Activated CD4-positive, alpha-beta T cell treated with anti-CD3 and anti-CD28 coated beads, Interleukin-10, Interleukin-2, amounts not matched to agents 100 ng/mL and 50 ng/mL, durations not matched to agents 16 hours and 8 hours (primary cell): ENCODE results near the gene TPST1.
"Not testable (repeated sequence)": the region's sequence is repeated elsewhere in the genome, so short reads cannot be mapped to it uniquely, and the experiment has no call there.

ENCODE experiments used
- DNase-seq: peaks from one replicate; pipeline ENCODE4 v3.0.0-alpha.2; 2020

TPST1 gene

GRCh38 chr7:66301249-66301648 lies 96.1 kb downstream of the TPST1 start:
- DNase-seq: no peak

DNA sequence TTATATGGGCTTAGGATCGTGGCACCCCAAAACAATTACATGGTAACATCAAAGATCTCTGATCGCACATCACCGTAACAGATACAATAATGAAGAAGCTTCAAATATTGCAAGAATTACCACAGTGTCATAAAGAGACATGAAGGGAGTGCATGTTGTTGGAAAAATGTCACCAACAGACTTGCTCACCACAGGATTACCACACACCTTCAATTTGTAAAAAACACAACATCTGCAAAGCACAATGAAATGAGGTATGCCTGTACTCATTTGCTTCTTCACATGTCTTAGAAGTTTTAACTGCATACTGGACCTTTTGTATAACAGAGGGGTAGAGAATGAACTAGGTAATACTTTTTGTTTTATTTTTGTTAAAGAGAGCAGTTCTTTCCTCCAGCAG lies 96.6 kb downstream of the TPST1 start:
- DNase-seq: no peak

DNA sequence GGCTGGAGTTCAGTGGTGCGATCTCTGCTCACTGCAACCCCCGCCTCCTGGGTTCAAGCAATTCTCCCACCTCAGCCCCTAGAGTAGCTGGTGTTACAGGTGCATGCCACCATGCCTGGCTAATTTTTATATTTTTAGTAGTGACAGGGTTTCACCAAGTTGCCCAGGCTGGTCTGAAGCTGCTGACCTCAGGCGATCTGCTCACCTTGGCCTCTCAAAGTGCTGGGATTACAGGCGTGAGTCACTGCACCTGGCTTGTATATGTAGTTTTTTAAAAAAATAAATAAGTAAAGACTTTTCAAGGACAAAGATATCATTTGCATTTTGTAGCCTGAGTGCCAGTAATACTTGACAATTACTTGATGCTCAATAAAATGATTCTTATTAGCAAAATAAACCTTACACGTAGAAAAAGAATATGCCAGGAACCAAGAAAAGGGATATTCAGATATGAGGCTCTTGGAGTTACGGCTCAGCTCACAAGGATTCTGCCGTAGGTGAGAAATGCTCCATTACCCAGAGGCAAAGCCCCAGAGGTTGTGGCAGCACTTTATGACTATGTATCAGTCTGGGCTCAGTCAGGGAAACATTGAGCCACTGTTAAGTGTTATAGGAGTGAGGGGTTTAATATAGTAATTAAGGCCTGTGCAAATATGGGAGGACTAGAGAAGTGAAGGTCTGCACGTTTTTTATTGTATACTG lies 98.5 kb downstream of the TPST1 start:
- DNase-seq: no peak

DNA sequence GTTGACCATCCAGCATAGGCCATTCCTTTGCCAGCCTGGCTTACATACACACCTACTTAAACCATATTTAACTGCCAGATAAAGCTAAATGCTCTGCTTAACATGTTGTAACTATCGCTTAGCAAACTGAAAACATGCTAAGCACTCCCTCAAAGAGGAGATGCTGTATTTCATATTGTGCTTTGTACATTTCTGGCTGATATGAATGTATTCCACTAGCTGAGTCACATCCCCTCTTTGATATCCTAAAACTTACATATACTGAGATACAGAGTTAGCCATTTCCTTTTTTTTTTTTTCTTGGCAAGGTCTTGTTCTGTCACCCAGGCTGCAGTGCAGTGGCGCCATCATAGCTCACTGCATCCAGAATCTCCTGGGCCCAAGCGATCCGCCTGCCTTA lies 99.4 kb downstream of the TPST1 start:
- no peak for DNase-seq

DNA sequence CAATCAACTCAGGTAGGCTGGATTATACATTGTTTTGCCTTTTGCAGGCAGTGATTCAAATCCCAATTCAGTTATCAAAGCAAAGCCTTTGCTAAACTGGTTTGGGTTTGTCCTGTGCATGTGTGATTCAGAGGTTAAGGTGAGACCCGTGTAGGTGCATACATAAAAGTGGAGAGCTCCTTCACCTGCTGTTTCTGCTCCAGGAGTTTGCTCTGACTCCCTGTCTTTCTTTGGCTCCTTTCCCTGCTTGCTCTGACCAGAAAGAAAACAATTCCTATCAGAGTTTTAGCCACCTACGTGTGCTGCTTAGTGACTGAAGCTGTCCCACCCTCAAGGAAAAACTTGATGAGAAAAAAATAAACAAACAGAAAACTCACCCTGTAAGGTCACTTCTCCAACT lies 101.1 kb downstream of the TPST1 start:
- DNase-seq: no peak

DNA sequence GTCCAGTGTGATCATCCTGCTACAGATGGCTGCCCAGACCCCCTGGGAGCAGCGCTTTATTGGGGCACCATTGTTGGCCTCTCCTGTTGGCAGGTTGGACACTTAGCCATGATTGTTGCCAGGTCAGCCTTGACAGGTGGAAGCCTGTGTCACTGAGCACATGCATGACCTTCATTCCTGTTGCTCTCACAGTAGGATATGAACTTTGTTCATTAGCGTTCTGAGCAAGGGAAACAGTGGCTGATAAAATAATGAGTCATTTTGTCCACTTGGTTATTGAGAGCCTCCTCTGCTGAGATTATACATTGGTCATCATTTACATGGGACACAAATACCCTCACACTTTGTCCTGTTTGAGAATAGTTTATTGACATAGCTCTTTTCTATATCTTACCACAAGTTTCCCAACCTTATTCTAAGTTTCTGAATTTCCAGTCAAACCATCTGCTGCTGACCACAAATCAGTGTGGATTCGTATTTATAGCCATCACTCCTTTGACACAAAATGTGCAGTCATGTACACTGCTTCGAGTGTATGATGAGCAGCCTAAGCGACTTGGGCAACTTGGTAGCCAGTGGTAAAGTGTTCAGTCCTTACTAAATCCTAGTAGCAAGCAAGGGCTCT lies 102.6 kb downstream of the TPST1 start:
- no peak for DNase-seq

DNA sequence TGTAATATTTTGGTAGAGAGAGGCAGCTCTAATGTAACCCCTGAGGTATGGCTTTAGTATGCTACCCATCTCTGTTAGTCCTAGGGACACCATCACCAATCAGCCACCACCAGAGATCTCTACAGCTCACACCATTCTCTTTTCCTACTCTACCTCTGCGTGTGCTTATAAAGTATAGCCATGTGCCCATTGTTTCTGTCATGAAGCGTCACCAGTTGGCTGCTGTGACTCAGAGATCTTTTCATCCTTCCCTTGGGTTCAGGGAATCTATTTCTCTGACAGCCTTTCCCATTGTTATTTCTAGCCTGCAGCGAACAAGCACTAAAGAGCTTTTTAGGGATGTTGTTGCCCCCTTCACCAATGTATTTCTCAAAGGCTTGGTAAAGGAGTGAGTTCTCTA lies 103.3 kb downstream of the TPST1 start:
- no peak for DNase-seq

GRCh38 chr7:66310620-66311019 lies 105.5 kb downstream of the TPST1 start:
- DNase-seq: no peak

- no peak for DNase-seq
Measured at GRCh38 chr7:66313886-66314568, 108.9 kb downstream of the TPST1 start.

DNA sequence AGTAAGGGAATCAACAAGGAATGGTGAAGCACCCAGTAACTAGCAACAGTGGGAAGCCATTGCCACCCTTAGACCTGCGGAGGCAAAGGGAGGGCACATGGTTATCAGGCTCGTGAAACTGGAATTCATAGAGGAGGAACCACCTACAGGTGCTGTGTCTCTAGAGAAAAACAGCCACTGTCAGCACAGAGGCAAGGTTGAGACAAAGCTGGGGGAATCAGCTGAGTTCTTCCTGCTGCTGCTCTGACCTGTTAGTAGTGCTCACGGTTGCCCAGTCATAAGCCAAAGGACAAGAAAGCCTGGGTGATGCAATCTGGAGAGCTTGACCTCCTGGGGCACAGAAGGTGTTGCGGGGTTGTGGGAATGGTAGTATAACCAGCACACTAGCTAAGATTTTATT lies 110.1 kb downstream of the TPST1 start:
- DNase-seq: no peak

GRCh38 chr7:66319407-66319979 lies 114.4 kb downstream of the TPST1 start:
- no peak for DNase-seq

GRCh38 chr7:66321283-66321682 lies 116.1 kb downstream of the TPST1 start:
- no peak for DNase-seq

- DNase-seq: no peak
Measured at GRCh38 chr7:66323114-66323796, 118.1 kb downstream of the TPST1 start.

GRCh38 chr7:66324985-66325384 lies 119.9 kb downstream of the TPST1 start:
- DNase-seq: not testable (repeated sequence)

DNA sequence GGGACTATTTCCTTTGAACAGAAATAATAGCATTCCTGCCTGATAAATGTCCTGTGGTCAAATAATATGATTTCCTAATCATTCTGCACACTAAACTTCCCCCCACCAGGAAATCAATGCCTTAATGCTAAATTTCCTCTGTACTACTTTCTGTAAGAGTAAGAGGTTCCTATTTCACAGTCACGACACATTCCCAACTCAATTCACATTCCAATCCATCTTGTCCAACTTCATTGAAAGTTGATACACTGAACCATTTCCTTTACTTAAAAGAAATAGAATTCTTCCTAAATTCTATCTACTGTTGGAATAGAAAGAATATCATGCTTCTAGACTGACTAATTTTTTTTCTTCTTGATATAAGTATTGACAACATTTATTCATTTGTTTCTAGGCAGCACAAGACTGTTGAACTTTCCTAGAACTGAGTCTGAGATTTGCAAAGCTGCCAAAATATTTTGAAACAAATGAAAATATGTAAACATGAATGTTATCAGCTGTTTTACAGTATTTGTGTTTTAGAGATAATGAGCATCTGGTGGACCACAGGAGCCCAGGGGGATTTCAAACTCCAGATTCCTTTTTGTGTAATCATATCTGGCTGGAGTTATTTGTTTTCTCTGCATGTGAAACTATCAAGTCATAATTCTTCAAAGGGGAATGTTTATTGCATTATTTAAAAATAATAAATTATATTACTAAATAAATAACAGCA lies 121.5 kb downstream of the TPST1 start:
- no peak for DNase-seq

DNA sequence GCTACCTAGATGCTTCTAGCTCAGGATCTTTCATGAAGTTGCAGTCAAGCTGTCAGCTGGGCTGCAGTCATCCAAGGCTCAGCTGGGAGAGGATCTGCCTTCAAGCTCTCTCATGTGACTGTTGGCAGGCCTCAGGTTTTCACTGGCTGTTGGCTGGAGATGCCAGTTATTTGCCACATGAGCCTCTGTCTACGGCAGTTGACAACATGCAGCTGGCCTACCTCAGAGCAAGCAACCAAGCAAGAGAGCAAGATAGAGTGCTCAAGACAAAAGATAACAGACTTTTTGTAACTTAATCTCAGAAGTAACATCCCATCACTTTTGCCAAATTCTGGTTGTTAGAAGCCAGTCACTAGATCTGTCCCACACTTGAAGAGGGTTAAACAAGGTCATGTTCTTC lies 125.8 kb downstream of the TPST1 start:
- no peak for DNase-seq

DNA sequence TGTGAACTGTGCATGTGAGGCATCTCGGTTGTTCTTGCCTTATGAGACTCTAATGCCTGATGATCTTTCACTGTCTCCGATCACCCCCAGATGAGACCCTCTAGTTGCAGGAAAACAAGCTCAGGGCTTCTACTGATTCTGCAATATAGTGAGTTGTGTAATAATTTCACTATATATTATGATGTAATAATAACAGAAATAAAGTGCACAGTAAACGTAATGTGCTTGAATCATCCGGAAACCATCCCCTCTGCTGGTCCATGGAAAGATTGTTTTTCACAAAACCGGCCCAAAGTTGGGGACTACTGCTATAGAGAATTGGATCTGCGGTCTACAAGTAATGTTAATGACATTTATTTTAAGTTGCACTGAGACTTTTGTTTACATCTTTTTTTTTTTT lies 126.7 kb downstream of the TPST1 start:
- no peak for DNase-seq

GRCh38 chr7:66333443-66333842 lies 128.3 kb downstream of the TPST1 start:
- DNase-seq: no peak

- DNase-seq: no peak
Measured at GRCh38 chr7:66335318-66335717, 130.2 kb downstream of the TPST1 start.

- DNase-seq: no peak
Measured at GRCh38 chr7:66336760-66337159, 131.6 kb downstream of the TPST1 start.

GRCh38 chr7:66339141-66339540 lies 134.0 kb downstream of the TPST1 start:
- DNase-seq: no peak

- no peak for DNase-seq
Measured at GRCh38 chr7:66344166-66344565, 139.0 kb downstream of the TPST1 start.

DNA sequence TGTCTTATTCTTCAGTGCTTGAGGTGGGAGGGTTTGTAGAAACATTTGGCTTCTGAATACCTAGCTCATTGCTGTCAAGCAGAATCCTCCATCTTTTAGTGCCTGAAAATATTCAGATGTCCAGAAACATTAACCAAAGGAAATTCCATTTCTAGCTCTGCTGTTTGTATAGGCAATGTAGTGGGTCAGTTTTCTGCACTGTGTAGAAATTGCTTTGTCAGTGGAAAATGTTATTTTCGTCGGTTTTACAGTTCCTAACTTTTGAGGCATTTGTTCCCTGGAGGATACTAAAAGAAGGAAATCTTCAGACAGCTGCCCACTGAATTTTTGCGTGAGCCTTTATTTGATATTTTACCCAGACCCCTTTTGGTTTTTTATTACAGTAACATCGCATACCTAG lies 143.4 kb downstream of the TPST1 start:
- no peak for DNase-seq
